Smooth muscle cell (in vitro differentiated cells): ENCODE results near the gene PIK3CD. TPM values are rescaled to one million over a fixed set of nuclear protein-coding genes. Genes with fewer than 3 reads are reported as not detected.

Experiments used
- DNase-seq: peaks from one replicate; lab custom pipeline; 2025; ENCODE audit not compliant: unreplicated experiment; lab: John Stamatoyannopoulos, UW
- H2AFZ ChIP-seq: fragments of 200-600 bp; sonication (generic); 2 replicates; pipeline ENCODE4 v1.6.0; 2016; ENCODE audit warnings: antibody characterized with exemption, low read depth, mild to moderate bottlenecking
- H3F3A ChIP-seq: fragments of 200-600 bp; sonication (generic); 2 replicates; pipeline ENCODE4 v1.6.0; 2017; ENCODE audit warnings: antibody characterized with exemption, low read depth
- H3K27ac ChIP-seq: fragments of 200-600 bp; sonication (generic); 2 replicates; pipeline ENCODE4 v1.5.1; 2016; ENCODE audit warnings: low read depth, mild to moderate bottlenecking
- H3K27me3 ChIP-seq: fragments of 200-600 bp; sonication (generic); 2 replicates; pipeline ENCODE4 v1.6.1; 2016; ENCODE audit warnings: low read depth, mild to moderate bottlenecking
- H3K36me3 ChIP-seq: fragments of 200-600 bp; sonication (generic); 2 replicates; pipeline ENCODE4 v1.5.1; 2016; ENCODE audit warnings: low read depth
- H3K4me1 ChIP-seq: fragments of 200-600 bp; sonication (generic); 2 replicates; pipeline ENCODE4 v1.5.1; 2016; ENCODE audit warnings: low read depth
- H3K4me2 ChIP-seq: fragments of 200-600 bp; sonication (generic); 2 replicates; pipeline ENCODE4 v1.6.0; 2016; ENCODE audit warnings: mild to moderate bottlenecking
- H3K4me3 ChIP-seq: fragments of 200-600 bp; sonication (generic); 2 replicates; pipeline ENCODE4 v1.5.1; 2016; ENCODE audit warnings: mild to moderate bottlenecking
- H3K79me2 ChIP-seq: fragments of 200-600 bp; sonication (generic); 2 replicates; pipeline ENCODE4 v1.6.0; 2016; ENCODE audit warnings: low read depth, mild to moderate bottlenecking
- H3K9ac ChIP-seq: fragments of 200-600 bp; sonication (generic); 2 replicates; pipeline ENCODE4 v1.6.0; 2016; ENCODE audit warnings: low read depth
- H3K9me3 ChIP-seq: fragments of 200-600 bp; sonication (generic); replicated peaks from 2 replicates; pipeline ENCODE4 v1.5.1; 2016; ENCODE audit warnings: low read depth
- H4K20me1 ChIP-seq: fragments of 200-600 bp; sonication (generic); 2 replicates; pipeline ENCODE4 v1.6.0; 2016; ENCODE audit warnings: low read depth
- WGBS: methylation state at CpG from one replicate; pipeline ENCODE4 v1.1.7; 2016; ENCODE audit warnings: low lambda C conversion rate; 5-methylcytosine and 5-hydroxymethylcytosine counted together
- polyA plus RNA-seq: library from polyadenylated mRNA; unstranded; fragments of >200 nt; fragmentation: Nextera tagmentation; extraction: Ambion mirVana; gene quantifications from 2 replicates; pipeline ENCODE4 v1.2.1, GENCODE V29; 2016
- total RNA-seq: library from RNA; depleted of rRNA; stranded (reverse); fragments of >200 nt; gene quantifications from 2 replicates; pipeline ENCODE4 v1.2.3, GENCODE V29; 2014
- TF ChIP-seq, protein P1 (sequence below): fragments of 200-600 bp; sonication (generic); IDR thresholded peaks from 2 replicates; pipeline ENCODE4 v1.5.1; 2017; ENCODE audit warnings: borderline replicate concordance, mild to moderate bottlenecking, antibody characterized with exemption; ENCODE audit not compliant: insufficient read depth, poor library complexity, severe bottlenecking

The PIK3CD gene
- total and polyA plus RNA-seq, 2 experiments from 2014 or later: 3.9 to 4.1 TPM

DNA sequence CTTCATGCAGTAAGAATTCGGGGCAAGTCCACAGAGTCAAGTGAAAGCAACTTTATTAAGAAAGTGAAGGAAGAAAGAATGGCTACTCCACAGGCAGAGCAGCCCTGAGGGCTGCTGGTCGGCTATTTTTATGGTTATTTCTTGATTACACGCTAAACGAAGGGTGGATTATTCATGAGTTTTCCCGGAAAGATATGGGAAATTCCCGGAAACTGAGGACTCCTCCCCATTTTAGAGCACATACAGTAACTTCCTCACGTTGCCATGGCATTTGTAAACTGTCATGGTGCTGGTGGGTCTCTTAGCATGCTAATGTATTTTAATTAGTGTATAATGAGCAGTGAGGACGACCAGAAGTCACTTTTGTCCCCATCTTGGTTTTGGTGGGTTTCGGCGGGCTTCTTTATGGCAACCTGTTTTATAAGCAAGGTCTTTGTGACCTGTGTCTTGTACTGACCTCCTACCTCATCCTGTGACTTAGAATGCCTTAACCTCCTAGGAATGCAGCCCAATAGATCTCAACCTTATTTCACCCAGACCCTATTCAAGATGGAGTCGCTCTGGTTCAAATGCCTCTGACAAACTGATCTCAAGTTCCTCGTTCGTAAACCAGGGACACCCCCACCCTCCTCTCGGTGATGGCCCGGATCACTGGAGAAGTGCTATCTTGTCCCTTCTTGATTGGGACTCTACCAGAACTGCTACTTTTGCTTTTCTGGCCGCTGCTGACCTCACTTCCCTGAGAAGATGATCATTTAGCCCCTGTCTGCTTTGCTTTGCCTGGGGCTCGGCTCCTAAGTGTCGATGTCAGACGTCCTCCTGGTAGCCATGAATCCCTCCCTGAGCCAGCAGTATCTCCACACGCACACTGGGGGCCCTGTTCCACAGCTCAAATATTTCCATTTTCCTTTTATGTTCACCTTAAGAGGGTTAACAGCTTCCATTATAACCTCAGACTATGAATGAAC is 123.5 kb downstream of the PIK3CD start:
- Histone ChIP-seq H3K36me3 (no peaks in the 10 kb centered on the region), H3K9ac (no peak overlapping the region), H3K9me3 (no peaks in the 10 kb centered on the region), H3K4me2 (no peak overlapping the region), H4K20me1 (peaks cover 45% of the 10 kb centered on the region), H2AFZ (no peak overlapping the region), H3K79me2 (peaks cover 29% of the 10 kb centered on the region), H3K27me3 (no peaks in the 10 kb centered on the region), H3K4me1 (no peaks in the 10 kb centered on the region), H3F3A (no peaks in the 10 kb centered on the region), H3K4me3 (no peak overlapping the region), H3K27ac (no peak overlapping the region)
- TF ChIP-seq, protein P1, sequence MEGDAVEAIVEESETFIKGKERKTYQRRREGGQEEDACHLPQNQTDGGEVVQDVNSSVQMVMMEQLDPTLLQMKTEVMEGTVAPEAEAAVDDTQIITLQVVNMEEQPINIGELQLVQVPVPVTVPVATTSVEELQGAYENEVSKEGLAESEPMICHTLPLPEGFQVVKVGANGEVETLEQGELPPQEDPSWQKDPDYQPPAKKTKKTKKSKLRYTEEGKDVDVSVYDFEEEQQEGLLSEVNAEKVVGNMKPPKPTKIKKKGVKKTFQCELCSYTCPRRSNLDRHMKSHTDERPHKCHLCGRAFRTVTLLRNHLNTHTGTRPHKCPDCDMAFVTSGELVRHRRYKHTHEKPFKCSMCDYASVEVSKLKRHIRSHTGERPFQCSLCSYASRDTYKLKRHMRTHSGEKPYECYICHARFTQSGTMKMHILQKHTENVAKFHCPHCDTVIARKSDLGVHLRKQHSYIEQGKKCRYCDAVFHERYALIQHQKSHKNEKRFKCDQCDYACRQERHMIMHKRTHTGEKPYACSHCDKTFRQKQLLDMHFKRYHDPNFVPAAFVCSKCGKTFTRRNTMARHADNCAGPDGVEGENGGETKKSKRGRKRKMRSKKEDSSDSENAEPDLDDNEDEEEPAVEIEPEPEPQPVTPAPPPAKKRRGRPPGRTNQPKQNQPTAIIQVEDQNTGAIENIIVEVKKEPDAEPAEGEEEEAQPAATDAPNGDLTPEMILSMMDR: no peak
- WGBS: 89% methylated on average over 20 of the region's 20 CpGs
- DNase-seq: no peak

DNA sequence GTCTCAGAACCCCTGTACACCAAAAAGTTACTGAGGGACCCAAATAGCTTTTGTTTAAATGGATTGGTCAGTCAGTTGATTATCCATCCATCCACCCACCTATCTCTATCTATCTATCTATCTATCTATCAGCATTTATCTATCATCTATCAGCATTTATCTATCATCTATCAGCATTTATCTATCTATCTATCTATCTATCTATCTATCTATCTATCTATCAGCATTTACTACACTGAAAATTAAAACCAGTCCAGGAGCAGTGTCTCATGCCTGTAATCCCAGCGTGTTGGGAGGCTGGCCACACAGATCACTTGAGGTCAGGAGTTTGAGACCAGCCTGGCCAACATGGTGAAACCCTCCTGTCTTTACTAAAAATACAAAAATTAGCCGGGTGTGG is 125.2 kb downstream of the PIK3CD start:
- H3K79me2 ChIP-seq: peaks cover 45% of the 10 kb centered on the region
- H3K4me2 ChIP-seq: no peak overlapping the region
- H3F3A ChIP-seq: no peaks in the 10 kb centered on the region
- peaks cover 51% of the 10 kb centered on the region for H4K20me1 ChIP-seq
- DNase-seq: no peak
- H3K9me3 ChIP-seq: no peaks in the 10 kb centered on the region
- no peak overlapping the region for H3K27ac ChIP-seq
- no peaks in the 10 kb centered on the region for H3K4me1 ChIP-seq
- no peaks in the 10 kb centered on the region for H3K36me3 ChIP-seq
- 98% methylated on average over 2 of the region's 2 CpGs for WGBS
- no peak overlapping the region for H2AFZ ChIP-seq
- H3K9ac ChIP-seq: no peak overlapping the region
- H3K27me3 ChIP-seq: no peaks in the 10 kb centered on the region
- TF ChIP-seq, protein P1: no peak
- no peak overlapping the region for H3K4me3 ChIP-seq

Other genes with a start within 250 kb of the PIK3CD start
- 5.5 and 7.1 TPM in 2 replicates for gene SLC25A33, start 112.3 kb upstream of the PIK3CD start, total RNA-seq
- gene SLC25A33, start 112.3 kb upstream of the PIK3CD start, polyA plus RNA-seq: 3.9 and 5.4 TPM in 2 replicates
- gene TMEM201, start 62.8 kb upstream of the PIK3CD start, total RNA-seq: 1.7 and 2.4 TPM in 2 replicates
- gene TMEM201, start 62.8 kb upstream of the PIK3CD start, polyA plus RNA-seq: 5.0 and 8.8 TPM in 2 replicates
- gene CLSTN1, start 172.2 kb downstream of the PIK3CD start, total RNA-seq: 45.4 and 51.3 TPM in 2 replicates
- gene CLSTN1, start 172.2 kb downstream of the PIK3CD start, polyA plus RNA-seq: 83.5 and 90.8 TPM in 2 replicates